ENCODE measurements around the gene LHFPL3. TPM values are rescaled to one million over a fixed set of nuclear protein-coding genes. Genes with fewer than 3 reads are reported as not detected.

The LHFPL3 gene
- total and polyA plus RNA-seq, 2 experiments from 2014 or later, result not detected

DNA sequence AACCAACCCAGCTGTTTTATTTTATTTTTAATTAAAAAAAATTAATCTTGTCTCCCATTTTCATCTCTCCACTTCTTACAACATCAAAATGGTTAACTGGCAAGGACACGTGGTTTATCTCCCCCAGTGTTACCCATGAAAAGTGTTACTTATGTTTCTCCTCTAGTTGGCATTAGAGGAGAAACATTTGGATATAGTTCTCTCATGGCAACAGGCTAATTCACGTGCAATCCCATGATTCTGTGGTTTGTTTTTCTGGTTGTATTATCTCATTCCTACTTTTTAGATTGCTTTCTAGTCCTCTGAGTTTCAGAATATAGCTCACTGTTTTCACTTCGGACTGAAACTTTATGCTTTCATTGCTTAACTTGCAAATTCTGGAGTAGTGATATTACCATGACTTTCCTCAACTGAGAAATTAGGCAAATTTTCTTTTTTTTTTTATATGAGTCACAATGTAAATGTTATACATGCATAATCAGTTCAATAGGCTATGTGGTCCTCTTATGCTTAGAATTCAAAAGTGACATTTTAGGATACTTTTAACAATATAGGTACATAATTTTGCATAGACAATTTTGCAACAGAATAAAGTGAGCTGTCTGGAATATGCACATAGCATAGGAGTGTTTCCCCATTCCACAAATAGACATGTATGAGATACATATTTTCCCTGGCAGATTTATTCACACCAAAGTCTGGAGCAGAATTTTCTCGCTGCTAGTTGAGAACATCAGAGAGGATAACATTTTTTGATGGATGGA lies 43.0 kb downstream of the LHFPL3 start:
- in situ Hi-C loops (cut with MboI), result no loop called here

DNA sequence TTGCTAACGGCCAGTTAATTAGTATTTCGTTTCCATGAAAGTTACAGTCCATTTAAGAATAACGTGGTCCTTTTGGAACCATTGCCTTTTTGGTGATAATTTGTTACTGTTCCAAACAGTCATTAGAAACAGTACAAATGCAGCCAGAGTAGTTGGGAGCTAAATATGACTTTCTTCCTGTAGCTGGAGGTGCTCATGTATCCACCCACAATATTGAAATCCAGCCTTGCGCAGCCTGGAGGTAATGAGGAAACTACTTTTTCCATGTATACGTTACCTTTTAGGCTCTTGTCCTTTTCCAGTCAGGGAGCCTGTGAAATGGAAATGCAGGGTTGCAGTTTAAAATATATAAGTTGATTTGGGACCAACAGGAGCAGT lies 43.6 kb downstream of the LHFPL3 start:
- Histone ChIP-seq H3K27ac (no peak overlapping the region), H4K20me1 (ENCODE audit: insufficient read depth) (no peaks in the 10 kb centered on the region), H3K36me3 (ENCODE audit: low read depth) (no peaks in the 10 kb centered on the region), H3K27me3 (replicated peaks; ENCODE audit: insufficient read depth) (no peaks in the 10 kb centered on the region), H3K79me2 (ENCODE audit: insufficient read depth) (no peaks in the 10 kb centered on the region), H3K9ac (no peak overlapping the region), H3K9me2 (ENCODE audit: insufficient read depth) (no peaks in the 10 kb centered on the region), H3K4me2 (ENCODE audit: unreplicated experiment) (no peak overlapping the region), H3K9me3 (ENCODE audit: low read depth) (no peaks in the 10 kb centered on the region), H3K4me3 (no peak overlapping the region), H2AFZ (no peak overlapping the region), H3K4me1 (ENCODE audit: insufficient read depth) (no peaks in the 10 kb centered on the region), H3F3A (ENCODE audit: insufficient read depth) (no peaks in the 10 kb centered on the region)
- TF ChIP-seq EZH2phosphoT487 (IDR thresholded peaks at IDR 0.05; ENCODE audit: insufficient read depth, low read depth) (no peak), EZH2 (IDR thresholded peaks at IDR 0.05; ENCODE audit: insufficient read depth, poor library complexity, severe bottlenecking) (no peak)
- WGBS, 2 experiments (ENCODE audit: low coverage in 1 of 2, low lambda C conversion rate in 2 of 2, missing lambda C conversion rate in 2 of 2), result 22 to 25% methylated on average over 5 of the region's 5 CpGs
- DNase-seq, result no peak
- in situ Hi-C loops (cut with MboI), result no loop called here

More for the DNA sequence above, 43.0 kb downstream of the LHFPL3 start:
- H4K20me1 ChIP-seq (ENCODE audit: insufficient read depth), result no peaks in the 10 kb centered on the region
- no peak for DNase-seq
- H3K9me2 ChIP-seq (ENCODE audit: insufficient read depth), result no peaks in the 10 kb centered on the region
- no peaks in the 10 kb centered on the region for H3K36me3 ChIP-seq (ENCODE audit: low read depth)
- no peaks in the 10 kb centered on the region for H3K27me3 ChIP-seq (replicated peaks; ENCODE audit: insufficient read depth)
- no peak for TF ChIP-seq EZH2phosphoT487 (IDR thresholded peaks at IDR 0.05; ENCODE audit: insufficient read depth, low read depth)
- no peak overlapping the region for H3K9ac ChIP-seq
- H3K79me2 ChIP-seq (ENCODE audit: insufficient read depth), result no peaks in the 10 kb centered on the region
- H3K4me3 ChIP-seq, result no peak overlapping the region
- H2AFZ ChIP-seq, result no peak overlapping the region
- H3K4me2 ChIP-seq (ENCODE audit: unreplicated experiment), result no peak overlapping the region
- no peaks in the 10 kb centered on the region for H3K9me3 ChIP-seq (ENCODE audit: low read depth)
- H3K4me1 ChIP-seq (ENCODE audit: insufficient read depth), result no peaks in the 10 kb centered on the region
- WGBS, 2 experiments (ENCODE audit: low coverage in 1 of 2, low lambda C conversion rate in 2 of 2, missing lambda C conversion rate in 2 of 2), result 3 to 7% methylated on average over 4 of the region's 4 CpGs
- H3K27ac ChIP-seq, result no peak overlapping the region
- H3F3A ChIP-seq (ENCODE audit: insufficient read depth), result no peaks in the 10 kb centered on the region

DNA sequence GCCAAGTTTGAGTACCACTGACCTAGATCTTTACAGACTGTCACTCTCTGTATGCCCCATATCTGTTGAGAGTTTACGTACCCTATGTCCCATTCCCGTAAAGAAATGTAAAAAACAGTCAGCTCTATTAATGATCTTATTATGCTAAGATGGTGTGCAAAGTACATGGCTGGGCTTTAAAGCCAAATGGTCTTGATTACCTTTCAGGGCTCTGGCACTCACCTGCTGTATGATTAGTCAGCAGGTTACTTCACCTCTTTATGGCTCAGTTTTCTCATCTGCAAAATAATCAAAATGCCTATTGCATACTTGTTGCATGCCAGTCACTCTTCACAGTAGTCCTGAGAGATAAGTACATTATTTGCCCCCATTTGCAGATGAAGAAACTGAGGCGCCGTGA lies 54.2 kb downstream of the LHFPL3 start:
- Histone ChIP-seq H3K27me3 (replicated peaks; ENCODE audit: insufficient read depth) (no peaks in the 10 kb centered on the region), H3K36me3 (ENCODE audit: low read depth) (no peaks in the 10 kb centered on the region), H3K27ac (no peak overlapping the region), H3K4me1 (ENCODE audit: insufficient read depth) (no peaks in the 10 kb centered on the region), H3K9me2 (ENCODE audit: insufficient read depth) (no peaks in the 10 kb centered on the region), H3K4me2 (ENCODE audit: unreplicated experiment) (no peak overlapping the region), H2AFZ (no peak overlapping the region), H3K9me3 (ENCODE audit: low read depth) (no peaks in the 10 kb centered on the region), H3K79me2 (ENCODE audit: insufficient read depth) (no peaks in the 10 kb centered on the region), H4K20me1 (ENCODE audit: insufficient read depth) (no peaks in the 10 kb centered on the region), H3F3A (ENCODE audit: insufficient read depth) (no peaks in the 10 kb centered on the region), H3K4me3 (no peak overlapping the region), H3K9ac (no peak overlapping the region)
- in situ Hi-C loops (cut with MboI), result no loop called here
- no peak for TF ChIP-seq EZH2 (IDR thresholded peaks at IDR 0.05; ENCODE audit: insufficient read depth, poor library complexity, severe bottlenecking)
- 62% methylated on average over 4 of the region's 4 CpGs for WGBS, 2 experiments (ENCODE audit: low coverage in 1 of 2, low lambda C conversion rate in 2 of 2, missing lambda C conversion rate in 2 of 2)
- DNase-seq, result no peak

DNA sequence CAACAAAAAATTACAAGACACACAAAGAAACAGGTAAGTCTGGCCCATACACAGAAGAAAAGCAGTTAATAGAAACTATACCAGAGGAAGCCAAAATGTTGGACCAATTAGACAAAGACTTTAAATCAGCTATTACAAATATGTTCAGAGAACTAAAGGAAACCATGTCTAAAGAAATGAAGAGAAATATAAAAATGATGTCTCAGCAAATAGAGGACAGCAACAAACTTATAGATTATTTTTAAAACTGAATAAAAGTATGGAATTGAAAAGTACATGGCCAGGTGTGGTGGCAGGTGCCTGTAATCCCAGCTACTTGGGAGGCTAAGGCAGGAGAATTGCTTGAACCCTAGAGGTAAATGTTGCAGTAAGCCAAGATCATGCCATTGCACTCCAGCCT lies 58.5 kb downstream of the LHFPL3 start:
- Histone ChIP-seq H3K4me3 (no peak overlapping the region), H3K9me2 (ENCODE audit: insufficient read depth) (no peaks in the 10 kb centered on the region), H3K27ac (no peak overlapping the region), H4K20me1 (ENCODE audit: insufficient read depth) (no peaks in the 10 kb centered on the region), H3K9me3 (ENCODE audit: low read depth) (no peaks in the 10 kb centered on the region), H3K4me2 (ENCODE audit: unreplicated experiment) (no peak overlapping the region), H3K4me1 (ENCODE audit: insufficient read depth) (no peaks in the 10 kb centered on the region), H3K79me2 (ENCODE audit: insufficient read depth) (no peaks in the 10 kb centered on the region), H3K36me3 (ENCODE audit: low read depth) (no peaks in the 10 kb centered on the region), H3F3A (ENCODE audit: insufficient read depth) (no peaks in the 10 kb centered on the region), H3K27me3 (replicated peaks; ENCODE audit: insufficient read depth) (no peaks in the 10 kb centered on the region), H2AFZ (no peak overlapping the region), H3K9ac (no peak overlapping the region)
- DNase-seq, result no peak
- no peak for TF ChIP-seq EZH2 (IDR thresholded peaks at IDR 0.05; ENCODE audit: insufficient read depth, poor library complexity, severe bottlenecking)
- TF ChIP-seq EZH2phosphoT487 (IDR thresholded peaks at IDR 0.05; ENCODE audit: insufficient read depth, low read depth), result no peak
- in situ Hi-C loops (cut with MboI), result no loop called here

DNA sequence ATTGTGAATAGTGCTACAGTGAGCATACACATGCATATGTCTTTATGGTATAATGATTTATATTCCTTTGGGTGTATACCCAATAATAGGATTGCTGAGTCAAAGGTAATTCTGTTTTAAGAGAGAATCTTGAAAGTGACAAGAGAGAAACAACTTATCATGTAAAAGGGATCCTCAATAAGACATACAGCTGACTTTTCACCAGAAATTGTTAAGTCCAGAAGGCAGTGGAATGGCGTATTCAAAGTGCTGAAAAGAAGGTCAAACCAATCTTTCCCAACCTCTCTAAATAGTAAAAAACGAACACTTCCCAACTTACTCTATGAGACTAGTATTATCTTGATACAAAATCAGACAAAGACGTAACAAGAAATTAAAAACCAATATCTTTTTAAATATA lies 59.8 kb downstream of the LHFPL3 start:
- no peak overlapping the region for H3K4me3 ChIP-seq
- no peaks in the 10 kb centered on the region for H3K36me3 ChIP-seq (ENCODE audit: low read depth)
- no peaks in the 10 kb centered on the region for H3K4me1 ChIP-seq (ENCODE audit: insufficient read depth)
- in situ Hi-C loops (cut with MboI), result no loop called here
- no peak overlapping the region for H3K9ac ChIP-seq
- H4K20me1 ChIP-seq (ENCODE audit: insufficient read depth), result no peaks in the 10 kb centered on the region
- no peaks in the 10 kb centered on the region for H3K9me2 ChIP-seq (ENCODE audit: insufficient read depth)
- no peaks in the 10 kb centered on the region for H3K27me3 ChIP-seq (replicated peaks; ENCODE audit: insufficient read depth)
- H3K79me2 ChIP-seq (ENCODE audit: insufficient read depth), result no peaks in the 10 kb centered on the region
- TF ChIP-seq EZH2phosphoT487 (IDR thresholded peaks at IDR 0.05; ENCODE audit: insufficient read depth, low read depth) (no peak), EZH2 (IDR thresholded peaks at IDR 0.05; ENCODE audit: insufficient read depth, poor library complexity, severe bottlenecking) (no peak)
- no peak overlapping the region for H2AFZ ChIP-seq
- no peak overlapping the region for H3K4me2 ChIP-seq (ENCODE audit: unreplicated experiment)
- 4 to 7% methylated on average over 3 of the region's 3 CpGs for WGBS, 2 experiments (ENCODE audit: low coverage in 1 of 2, low lambda C conversion rate in 2 of 2, missing lambda C conversion rate in 2 of 2)
- H3K9me3 ChIP-seq (ENCODE audit: low read depth), result no peaks in the 10 kb centered on the region
- H3K27ac ChIP-seq, result no peak overlapping the region
- H3F3A ChIP-seq (ENCODE audit: insufficient read depth), result no peaks in the 10 kb centered on the region
- no peak for DNase-seq

Data from GM23248 (cell line).